B cell (primary cell): ENCODE results near the gene ERRFI1. TPM values are rescaled to one million over a fixed set of nuclear protein-coding genes. Genes with fewer than 3 reads are reported as not detected.

Experiments used
- ATAC-seq: fragments of 200-7000 bp; cut with Tn5 transposase; one replicate; pipeline ENCODE4 v1.10.0; 2021; ENCODE audit warnings: low read depth, mild to moderate bottlenecking, moderate number of reproducible peaks, moderate library complexity
- CTCF ChIA-PET: fragments of 350-600 bp; sonication (Branson Sonifier 250); formaldehyde crosslinking; loops from one replicate; lab custom pipeline; 2021; ENCODE audit warnings: antibody characterized with exemption, inconsistent platforms; lab: Charles Lee
- POLR2A ChIA-PET: fragments of 350-600 bp; sonication (Branson Sonifier 250); formaldehyde crosslinking; loops from one replicate; lab custom pipeline; 2021; ENCODE audit warnings: antibody characterized with exemption; lab: Charles Lee
- DNase-seq: peaks from one replicate; pipeline ENCODE4 v3.0.0; 2013
- H2AFZ ChIP-seq: 2 replicates; pipeline ENCODE4 v1.6.1; 2012; ENCODE audit warnings: mild to moderate bottlenecking, low read depth, low read length; ENCODE audit not compliant: insufficient read depth, poor library complexity, severe bottlenecking
- H3K27ac ChIP-seq, 2 donors: 1 replicate in 1 of 2; 2 replicates in 1 of 2; pipeline ENCODE4 v1.5.1; 2012 to 2013; ENCODE audit warnings: low read length in 2 of 2, mild to moderate bottlenecking in 2 of 2, moderate library complexity in 1 of 2
- H3K27me3 ChIP-seq, 4 experiments: fragments of 200-600 bp in 1 of 4; sonication (generic) in 1 of 4; replicated peaks in 1 of 4; 1 replicate in 2 of 4; 2 replicates in 2 of 4; pipeline versions ENCODE4 v1.6.1 to v1.7.0; 2013 to 2016; ENCODE audit warnings: low read length in 3 of 4, mild to moderate bottlenecking in 2 of 4, mixed read lengths in 1 of 4, moderate library complexity in 1 of 4; ENCODE audit not compliant: insufficient read depth in 4 of 4, control insufficient read depth in 3 of 4; ENCODE audit errors: control extremely low read depth in 1 of 4
- H3K36me3 ChIP-seq, 2 experiments: replicated peaks in 1 of 2; 1 replicate in 1 of 2; 2 replicates in 1 of 2; pipeline versions ENCODE4 v1.6.1 to v1.7.1; 2013; ENCODE audit warnings: low read length in 1 of 2; ENCODE audit not compliant: insufficient read depth in 2 of 2, control insufficient read depth in 1 of 2; ENCODE audit errors: control extremely low read depth in 1 of 2, extremely low read depth in 1 of 2
- H3K4me1 ChIP-seq, 2 donors: fragments of 200-600 bp in 1 of 2; sonication (generic) in 1 of 2; 1 replicate in 1 of 2; 2 replicates in 1 of 2; pipeline versions ENCODE4 v1.5.1 to v1.6.1; 2013 to 2017; ENCODE audit warnings: low read length in 2 of 2; ENCODE audit not compliant: control insufficient read depth in 2 of 2, insufficient read depth in 2 of 2
- H3K4me2 ChIP-seq: replicated peaks from 2 replicates; pipeline ENCODE3; 2012; ENCODE audit warnings: mild to moderate bottlenecking, low read depth, low read length; ENCODE audit not compliant: poor library complexity, severe bottlenecking
- H3K4me3 ChIP-seq, 5 experiments: fragments of 200-600 bp in 1 of 5; sonication (generic) in 1 of 5; 1 replicate in 3 of 5; 2 replicates in 2 of 5; pipeline versions ENCODE4 v1.5.1 to v1.7.0; 2011 to 2016; ENCODE audit warnings: low read length in 4 of 5, mild to moderate bottlenecking in 4 of 5, low read depth in 2 of 5, control low read depth in 1 of 5, moderate library complexity in 1 of 5; ENCODE audit not compliant: insufficient read depth in 1 of 5; ENCODE audit errors: control extremely low read depth in 1 of 5, extremely low read depth in 1 of 5
- H3K79me2 ChIP-seq: fragments of 200-600 bp; sonication (generic); one replicate; pipeline ENCODE4 v1.6.0; 2016; ENCODE audit warnings: low read length; ENCODE audit not compliant: control insufficient read depth, insufficient read depth
- H3K9ac ChIP-seq: fragments of 200-600 bp; sonication (generic); 2 replicates; pipeline ENCODE4 v1.6.1; 2017; ENCODE audit warnings: mild to moderate bottlenecking, low read length, moderate library complexity
- H3K9me3 ChIP-seq, 3 donors: one replicate each; pipeline versions ENCODE4 v1.6.1 to v1.7.1; 2013; ENCODE audit warnings: low read length in 2 of 3; ENCODE audit not compliant: control insufficient read depth in 2 of 3, insufficient read depth in 1 of 3; ENCODE audit errors: control extremely low read depth in 1 of 3
- H4K20me1 ChIP-seq: 2 replicates; pipeline ENCODE4 v1.6.0; 2012; ENCODE audit warnings: mild to moderate bottlenecking, low read length; ENCODE audit not compliant: insufficient read depth, control insufficient read depth, poor library complexity, severe bottlenecking
- H3K27ac Mint-ChIP-seq: one replicate; pipeline ENCODE4 v1.8.0; 2021; ENCODE audit warnings: mixed read lengths
- H3K27me3 Mint-ChIP-seq: one replicate; pipeline ENCODE4 v1.8.0; 2021; ENCODE audit warnings: mixed read lengths
- H3K4me1 Mint-ChIP-seq: one replicate; pipeline ENCODE4 v1.8.0; 2021; ENCODE audit warnings: mixed read lengths
- H3K4me3 Mint-ChIP-seq: one replicate; pipeline ENCODE4 v1.8.0; 2021; ENCODE audit warnings: mixed read lengths
- H3K9me3 Mint-ChIP-seq: one replicate; pipeline ENCODE4 v1.8.0; 2022; ENCODE audit warnings: mixed read lengths; ENCODE audit not compliant: insufficient read depth
- CTCF ChIP-seq: fragments of 200-600 bp; IDR thresholded peaks from one replicate; pipeline ENCODE4 v1.8.0; 2022; ENCODE audit warnings: antibody characterized with exemption, mild to moderate bottlenecking
- EZH2 ChIP-seq: IDR thresholded peaks from 2 replicates; pipeline ENCODE4 v1.6.1; 2012; ENCODE audit warnings: borderline replicate concordance, low read depth, mild to moderate bottlenecking, moderate library complexity, low read length; ENCODE audit not compliant: insufficient read depth, poor library complexity, severe bottlenecking
- WGBS: methylation state at CpG from one replicate; pipeline ENCODE4 v1.1.5; 2013; ENCODE audit warnings: missing lambda C conversion rate; ENCODE audit not compliant: insufficient coverage; 5-methylcytosine and 5-hydroxymethylcytosine counted together
- intact Hi-C: fragments of 100-400 bp; cut with micrococcal nuclease; formaldehyde crosslinking; loops from one replicate; pipeline ENCODE4 v1.10.0; 2022
- polyA plus RNA-seq: library from polyadenylated mRNA; depleted of rRNA; stranded (reverse); fragments of >200 nt; gene quantifications from 2 replicates; pipeline ENCODE4 v1.2.3, GENCODE V29; 2012
- total RNA-seq, 2 donors: library from RNA; stranded (reverse); fragments of 120-200 nt in 1 of 2; gene quantifications; 1 replicate in 1 of 2; 2 replicates in 1 of 2; pipeline versions ENCODE4 v1.2.3 to v1.2.4, GENCODE V29; 2013 to 2022

ERRFI1 gene
- total and polyA plus RNA-seq, 2 donors (not counting 1 experiment from before 2014, with no cell fraction given): 1.5 to 2.0 TPM

GRCh38 chr1:8042134-8042533 lies 16.0 kb upstream of the ERRFI1 start:
- H3K4me3 ChIP-seq: no peak overlapping the region
- H3K27ac ChIP-seq: no peak overlapping the region
- Mint-ChIP-seq H3K4me1 (no peaks in the 10 kb centered on the region), H3K27ac (no peak overlapping the region), H3K4me3 (no peak overlapping the region), H3K9me3 (no peaks in the 10 kb centered on the region), H3K27me3 (peaks cover 12% of the 10 kb centered on the region)
- WGBS: no CpG with 5 or more reads among the region's 3 CpGs
- no peak overlapping the region for H2AFZ ChIP-seq
- intact Hi-C loops: no loop called here
- peaks cover 0 to 9% (median 3%) of the 10 kb centered on the region in 3 donors for H3K9me3 ChIP-seq
- no peaks in the 10 kb centered on the region for H3K4me1 ChIP-seq
- H3K4me2 ChIP-seq: no peak overlapping the region
- ChIA-PET CTCF (no interaction called here), POLR2A (no interaction called here)
- no peak for DNase-seq
- no peaks in the 10 kb centered on the region for H3K27me3 ChIP-seq
- ATAC-seq: no peak
- H3K79me2 ChIP-seq: no peaks in the 10 kb centered on the region
- no peaks in the 10 kb centered on the region for H3K36me3 ChIP-seq
- H4K20me1 ChIP-seq: no peaks in the 10 kb centered on the region
- TF ChIP-seq CTCF (no peak), EZH2 (no peak)
- no peak overlapping the region for H3K9ac ChIP-seq

DNA sequence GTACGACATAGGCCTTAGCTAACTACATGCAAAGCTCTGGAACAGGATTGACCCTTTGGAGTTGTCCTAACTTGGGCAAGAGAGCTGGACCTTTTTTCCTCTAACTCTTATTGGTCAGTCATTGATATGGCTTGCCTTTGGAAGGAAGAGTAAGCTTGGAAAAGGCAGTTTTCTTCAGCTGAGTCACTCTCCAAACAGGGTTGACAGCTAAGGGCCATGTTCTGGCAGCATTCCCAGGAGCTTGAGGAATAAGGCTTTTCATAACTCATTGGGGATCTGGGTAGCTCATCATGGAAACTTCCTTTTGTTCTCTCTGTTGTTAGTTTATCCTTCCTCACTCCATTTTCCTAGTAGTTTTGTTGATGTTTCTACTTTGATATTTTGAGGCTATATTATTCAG lies 14.5 kb upstream of the ERRFI1 start:
- ATAC-seq: no peak
- Mint-ChIP-seq H3K9me3 (no peaks in the 10 kb centered on the region), H3K27ac (no peak overlapping the region), H3K4me1 (no peaks in the 10 kb centered on the region), H3K4me3 (no peak overlapping the region), H3K27me3 (peaks cover 19% of the 10 kb centered on the region)
- Histone ChIP-seq H3K79me2 (no peaks in the 10 kb centered on the region), H3K27ac (no peak overlapping the region), H3K4me3 (no peak overlapping the region), H3K4me1 (no peaks in the 10 kb centered on the region), H2AFZ (no peak overlapping the region), H4K20me1 (no peaks in the 10 kb centered on the region), H3K9me3 (peaks cover 0 to 9% (median 3%) of the 10 kb centered on the region in 3 donors), H3K9ac (no peak overlapping the region), H3K4me2 (no peak overlapping the region), H3K36me3 (no peaks in the 10 kb centered on the region), H3K27me3 (no peaks in the 10 kb centered on the region)
- no peak for DNase-seq
- intact Hi-C loops: no loop called here
- POLR2A ChIA-PET: no interaction called here
- TF ChIP-seq EZH2: no peak
- no peak for TF ChIP-seq CTCF
- no CpG with 5 or more reads among the region's 1 CpG for WGBS
- CTCF ChIA-PET: interaction anchor here (1.2 to 1.4 kb wide), 2 partner anchors 25 to 808 kb away, joined by 3 to 4 read pairs; no protein-coding TSS in a partner anchor
